Endothelial cell of umbilical vein (primary cell): ENCODE measurements around the gene KCNN3. TPM values are rescaled to one million over a fixed set of nuclear protein-coding genes. Genes with fewer than 3 reads are reported as not detected.

Experiments
- BruUV-seq: library from RNA; stranded (reverse); fragments of 400-500 nt; replicated peaks from 2 replicates; lab custom pipeline; 2021; lab: Mats Ljungman, UMichigan
- CTCF ChIA-PET: fragments of 300-600, 350-600 bp; sonication (Branson Sonifier 250); formaldehyde crosslinking; loops from one replicate; lab custom pipeline; 2021; ENCODE audit warnings: antibody characterized with exemption, inconsistent platforms; lab: Charles Lee
- POLR2A ChIA-PET: fragments of 300-600, 350-600 bp; sonication (Branson Sonifier 250); formaldehyde crosslinking; loops from one replicate; lab custom pipeline; 2021; ENCODE audit warnings: antibody characterized with exemption, inconsistent platforms; lab: Charles Lee
- DNase-seq: peaks from one replicate; pipeline ENCODE4 v3.0.0-alpha.2; 2011; ENCODE audit warnings: low read depth, low spot score
- FAIRE-seq: peaks from 2 replicates; lab custom pipeline; 2011; peaks lifted over from hg19 to GRCh38; lab: Jason Lieb, UNC
- H2AFZ ChIP-seq: 2 replicates; pipeline ENCODE4 v1.6.0; 2012; ENCODE audit warnings: low read depth, low read length, control low read depth, inconsistent platforms
- H3K27ac ChIP-seq: 2 replicates; pipeline ENCODE4 v1.5.1; 2011; ENCODE audit warnings: low read depth, mild to moderate bottlenecking, control low read depth, low read length, moderate library complexity; ENCODE audit not compliant: insufficient read depth
- H3K27me3 ChIP-seq, 2 experiments: 2 replicates each; pipeline versions ENCODE4 v1.6.0 to v1.6.1; 2011; ENCODE audit warnings: low read length in 2 of 2, mixed read lengths in 1 of 2; ENCODE audit not compliant: control insufficient read depth in 2 of 2, insufficient read depth in 2 of 2
- H3K36me3 ChIP-seq, 2 experiments: 2 replicates in 1 of 2; 3 replicates in 1 of 2; pipeline ENCODE4 v1.5.1; 2011; ENCODE audit warnings: low read length in 2 of 2, mild to moderate bottlenecking in 1 of 2, moderate library complexity in 1 of 2; ENCODE audit not compliant: control insufficient read depth in 2 of 2, insufficient read depth in 2 of 2; ENCODE audit errors: extremely low read depth in 1 of 2
- H3K4me1 ChIP-seq: 3 replicates; pipeline ENCODE4 v1.5.1; 2011; ENCODE audit warnings: mild to moderate bottlenecking, low read length; ENCODE audit not compliant: control insufficient read depth, insufficient read depth; ENCODE audit errors: extremely low read depth
- H3K4me2 ChIP-seq: 2 replicates; pipeline ENCODE4 v1.6.1; 2011; ENCODE audit warnings: low read length, control low read depth, mixed read lengths; ENCODE audit not compliant: insufficient read depth
- H3K4me3 ChIP-seq, 3 experiments: fragments of 200-600 bp in 1 of 3; sonication (generic), shearing (Covaris generic) in 1 of 3; replicated peaks in 1 of 3; 2 replicates each; pipeline ENCODE4 v1.5.1; 2011 to 2016; ENCODE audit warnings: control low read depth in 3 of 3, low read length in 3 of 3, mild to moderate bottlenecking in 2 of 3, inconsistent platforms in 1 of 3, low read depth in 1 of 3, moderate library complexity in 1 of 3; ENCODE audit not compliant: insufficient read depth in 1 of 3
- H3K79me2 ChIP-seq: 2 replicates; pipeline ENCODE4 v1.6.0; 2012; ENCODE audit warnings: low read length, inconsistent platforms; ENCODE audit not compliant: control insufficient read depth, insufficient read depth
- H3K9ac ChIP-seq: replicated peaks from 2 replicates; pipeline ENCODE3; 2011; ENCODE audit warnings: low read length, control low read depth; ENCODE audit not compliant: insufficient read depth; ENCODE audit errors: extremely low read depth
- H3K9me1 ChIP-seq: replicated peaks from 3 replicates; pipeline ENCODE4 v1.6.0; 2011; ENCODE audit warnings: mild to moderate bottlenecking, low read length; ENCODE audit not compliant: control insufficient read depth, insufficient read depth; ENCODE audit errors: extremely low read depth
- H3K9me3 ChIP-seq: replicated peaks from 2 replicates; pipeline ENCODE4 v1.5.1; 2012; ENCODE audit warnings: low read length, inconsistent platforms; ENCODE audit not compliant: control insufficient read depth, insufficient read depth
- H4K20me1 ChIP-seq: replicated peaks from 2 replicates; pipeline ENCODE3; 2011; ENCODE audit warnings: mild to moderate bottlenecking, low read length; ENCODE audit not compliant: control insufficient read depth, insufficient read depth; ENCODE audit errors: extremely low read depth
- CTCF ChIP-seq, 2 donors: IDR thresholded peaks; 1 replicate in 1 of 2; 2 replicates in 1 of 2; pipeline ENCODE4 v1.5.1; 2011; ENCODE audit warnings: low read length in 2 of 2, mild to moderate bottlenecking in 2 of 2, moderate library complexity in 2 of 2, control low read depth in 1 of 2, inconsistent platforms in 1 of 2, low read depth in 1 of 2; ENCODE audit not compliant: insufficient read depth in 1 of 2; ENCODE audit errors: extremely low read depth in 1 of 2
- GATA2 ChIP-seq: IDR thresholded peaks from 2 replicates; pipeline ENCODE4 v1.7.0; 2011; ENCODE audit warnings: low read depth, mild to moderate bottlenecking, moderate library complexity, mixed read lengths, low read length; ENCODE audit not compliant: insufficient read length, insufficient read depth
- JUN ChIP-seq: IDR thresholded peaks from 2 replicates; pipeline ENCODE4 v1.6.1; 2011; ENCODE audit warnings: borderline replicate concordance, low read depth; ENCODE audit not compliant: insufficient read length, insufficient read depth
- MYC ChIP-seq: IDR thresholded peaks from one replicate; pipeline ENCODE4 v1.6.1; 2011; ENCODE audit warnings: mild to moderate bottlenecking, low read depth, low read length
- POLR2A ChIP-seq: IDR thresholded peaks from 2 replicates; pipeline ENCODE4 v1.6.1; 2012; ENCODE audit warnings: low read depth, mild to moderate bottlenecking, control low read depth, low read length
- POLR2AphosphoS5 ChIP-seq: IDR thresholded peaks from 2 replicates; pipeline ENCODE4 v1.6.1; 2012; ENCODE audit warnings: low read depth, mild to moderate bottlenecking, control low read depth, low read length, moderate library complexity; ENCODE audit not compliant: insufficient read depth
- dilution Hi-C: fragments of 300-500 bp; cut with MboI; formaldehyde crosslinking; loops from one replicate; pipeline ENCODE4 v1.15.0; 2019; ENCODE audit warnings: low sequenced_read_pairs; ENCODE audit not compliant: extremely low pct_ligation_motif_present
- intact Hi-C: fragments of 100-400 bp; cut with micrococcal nuclease; formaldehyde crosslinking; loops from one replicate; pipeline ENCODE4 v1.10.0; 2022
- polyA plus RNA-seq, 4 experiments: library from polyadenylated mRNA; depleted of rRNA in 3 of 4; stranded (reverse) in 3 of 4; unstranded in 1 of 4; fragments of >200 nt; gene quantifications; 2 replicates each; pipeline versions ENCODE4 v1.2.1 to v1.2.3, GENCODE V29; 2011 to 2012; ENCODE audit warnings: missing spikeins in 1 of 4
- total RNA-seq: library from RNA; stranded (reverse); gene quantifications from 2 replicates; pipeline ENCODE4 v1.2.3, GENCODE V29; 2021

The KCNN3 gene
- total and polyA plus RNA-seq, 2 donors (not counting 3 experiments of a cell fraction or from before 2014, with no cell fraction given): 0.91 to 1.1 TPM

- H3K4me3 ChIP-seq: no peak overlapping the region
- TF ChIP-seq CTCF (IDR thresholded peaks at IDR 0.05; ENCODE audit: extremely low read depth in 1 of 2, insufficient read depth in 1 of 2, low read depth in 1 of 2, low read length in 2 of 2): peak; percentile 17 to 23
- TF ChIP-seq POLR2AphosphoS5: no peak
- CTCF ChIA-PET: interaction anchor here (1.5 to 3.3 kb wide), 2 partner anchors 83 kb away, joined by 7 to 26 read pairs; no protein-coding TSS in a partner anchor
- H3K27me3 ChIP-seq: peaks cover 20 to 26% of the 10 kb centered on the region in 2 experiments
- dilution Hi-C loops (no loop called here), intact Hi-C loops (loop anchor here (1.0 to 2.0 kb wide), 2 partner anchors 22 to 83 kb away; no protein-coding TSS in a partner anchor)
- no peak overlapping the region for H3K4me2 ChIP-seq
- H3K79me2 ChIP-seq: no peaks in the 10 kb centered on the region
- H3K4me1 ChIP-seq: no peaks in the 10 kb centered on the region
- H2AFZ ChIP-seq: no peak overlapping the region
- H3K36me3 ChIP-seq: no peaks in the 10 kb centered on the region
- H3K27ac ChIP-seq: no peak overlapping the region
- POLR2A ChIA-PET: no interaction called here
- H3K9me3 ChIP-seq: no peaks in the 10 kb centered on the region
- no TSS peak for BruUV-seq
- H3K9ac ChIP-seq: no peak overlapping the region
- H4K20me1 ChIP-seq: no peaks in the 10 kb centered on the region
- H3K9me1 ChIP-seq: no peaks in the 10 kb centered on the region
- DNase-seq (no peak), FAIRE-seq (no peak)
These were observed 117.6 kb downstream of the KCNN3 start for GRCh38 chr1:154752273-154753030.

- TF ChIP-seq GATA2 (no peak), JUN (no peak), MYC (no peak), POLR2A (no peak), CTCF (IDR thresholded peaks at IDR 0.05; ENCODE audit: extremely low read depth in 1 of 2, insufficient read depth in 1 of 2, low read depth in 1 of 2, low read length in 2 of 2) (no peak)
- no peak overlapping the region for H3K27ac ChIP-seq
- POLR2A ChIA-PET: no interaction called here
- H3K9ac ChIP-seq: no peak overlapping the region
- no peak for DNase-seq
- no peak for FAIRE-seq
- no peak overlapping the region for H3K4me3 ChIP-seq
- no peaks in the 10 kb centered on the region for H4K20me1 ChIP-seq
- intact Hi-C loops (loop anchor here (1.0 to 2.0 kb wide), 2 partner anchors 21 to 82 kb away; no protein-coding TSS in a partner anchor), dilution Hi-C loops (no loop called here)
- H3K36me3 ChIP-seq: no peaks in the 10 kb centered on the region
- BruUV-seq: no TSS peak
- H3K27me3 ChIP-seq: peaks cover 25 to 33% of the 10 kb centered on the region in 2 experiments
- no peak overlapping the region for H2AFZ ChIP-seq
- H3K4me2 ChIP-seq: no peak overlapping the region
- H3K79me2 ChIP-seq: no peaks in the 10 kb centered on the region
- H3K9me3 ChIP-seq: no peaks in the 10 kb centered on the region
- no peaks in the 10 kb centered on the region for H3K4me1 ChIP-seq
- H3K9me1 ChIP-seq: no peaks in the 10 kb centered on the region
- CTCF ChIA-PET: interaction anchor here (0.9 to 3.3 kb wide), 5 partner anchors 9 to 127 kb away, joined by 3 to 26 read pairs (median 6); no protein-coding TSS in a partner anchor
These were observed 118.4 kb downstream of the KCNN3 start for GRCh38 chr1:154751690-154752089.
